Measurements from ENCODE around the gene B4GALNT1.
"Not testable (repeated sequence)": the region's sequence is repeated elsewhere in the genome, so short reads cannot be mapped to it uniquely, and the experiment has no call there.

The B4GALNT1 gene

GRCh38 chr12:57609101-57609780, 23.8 kb downstream of the B4GALNT1 start:
- no peak for DNase-seq (ENCODE audit: low read depth)

- DNase-seq (ENCODE audit: low read depth): no peak
Measured at GRCh38 chr12:57607958-57608663, 24.9 kb downstream of the B4GALNT1 start.

- DNase-seq (ENCODE audit: low read depth): no peak
Measured at GRCh38 chr12:57606821-57607220, 26.2 kb downstream of the B4GALNT1 start.

GRCh38 chr12:57606399-57606798, 26.6 kb downstream of the B4GALNT1 start:
- DNase-seq (ENCODE audit: low read depth): no peak

GRCh38 chr12:57605811-57606311, 27.1 kb downstream of the B4GALNT1 start:
- DNase-seq (ENCODE audit: low read depth): no peak

GRCh38 chr12:57604992-57605810, 27.8 kb downstream of the B4GALNT1 start:
- no peak for DNase-seq (ENCODE audit: low read depth)

GRCh38 chr12:57604454-57604991, 28.5 kb downstream of the B4GALNT1 start, which contains the start of gene DTX3:
TSS of gene DTX3 (plus strand) at chr12:57604824. CDS start at chr12:57606518, 1,694 bp downstream.
- no peak for DNase-seq (ENCODE audit: low read depth)

- DNase-seq (ENCODE audit: low read depth): no peak
Measured at GRCh38 chr12:57603815-57604453, 29.1 kb downstream of the B4GALNT1 start.

- DNase-seq (ENCODE audit: low read depth): no peak
Measured at GRCh38 chr12:57603324-57603723, 29.7 kb downstream of the B4GALNT1 start.

GRCh38 chr12:57602544-57602943, 30.5 kb downstream of the B4GALNT1 start:
- no peak for DNase-seq (ENCODE audit: low read depth)

GRCh38 chr12:57600395-57600794, 32.6 kb downstream of the B4GALNT1 start:
- no peak for DNase-seq (ENCODE audit: low read depth)

- no peak for DNase-seq (ENCODE audit: low read depth)
Measured at GRCh38 chr12:57593187-57593586, 39.8 kb downstream of the B4GALNT1 start.

GRCh38 chr12:57592551-57593165, 40.3 kb downstream of the B4GALNT1 start:
- DNase-seq (ENCODE audit: low read depth): no peak

- no peak for DNase-seq (ENCODE audit: low read depth)
Measured at GRCh38 chr12:57591782-57592325, 41.1 kb downstream of the B4GALNT1 start.

GRCh38 chr12:57590864-57591781, 41.9 kb downstream of the B4GALNT1 start, which contains the start of gene PIP4K2C:
TSS of gene PIP4K2C (plus strand) at chr12:57591192. CDS start at chr12:57591290, 98 bp downstream.
- DNase-seq (ENCODE audit: low read depth): no peak

GRCh38 chr12:57590479-57590863, 42.5 kb downstream of the B4GALNT1 start:
- no peak for DNase-seq (ENCODE audit: low read depth)

- not testable (repeated sequence) for DNase-seq (ENCODE audit: low read depth)
Measured at GRCh38 chr12:57588951-57589610, 43.9 kb downstream of the B4GALNT1 start.

GRCh38 chr12:57586832-57587429, 46.1 kb downstream of the B4GALNT1 start:
- no peak for DNase-seq (ENCODE audit: low read depth)

GRCh38 chr12:57586128-57586527, 46.9 kb downstream of the B4GALNT1 start:
- no peak for DNase-seq (ENCODE audit: low read depth)
